Stimulated activated CD4-positive, alpha-beta T cell treated with anti-CD3 and anti-CD28 coated beads, Interleukin-1b, Interleukin-23, amount 100 ng/mL, for 1 hour (primary cell): ENCODE measurements around the gene LRP10.
"Not testable (repeated sequence)": the region's sequence is repeated elsewhere in the genome, so short reads cannot be mapped to it uniquely, and the experiment has no call there.

Experiments used
- DNase-seq, 2 donors: peaks; one replicate each; pipeline ENCODE4 v3.0.0-alpha.2; 2020; ENCODE audit warnings: low read depth in 2 of 2

Gene LRP10

GRCh38 chr14:22843123-22843925 is 28.2 kb upstream of the LRP10 start:
- no peak for DNase-seq

- no peak for DNase-seq
These were observed 27.1 kb upstream of the LRP10 start for GRCh38 chr14:22844221-22845102.

- no peak for DNase-seq
These were observed 26.5 kb upstream of the LRP10 start for GRCh38 chr14:22845103-22845394.

GRCh38 chr14:22845821-22846625 is 25.5 kb upstream of the LRP10 start:
- no peak for DNase-seq

- no peak for DNase-seq
These were observed 24.7 kb upstream of the LRP10 start for GRCh38 chr14:22846811-22847307.

- DNase-seq: no peak
These were observed 23.7 kb upstream of the LRP10 start for GRCh38 chr14:22847661-22848341.

GRCh38 chr14:22848351-22849164 is 23.0 kb upstream of the LRP10 start:
- no peak for DNase-seq

GRCh38 chr14:22849212-22849819 is 22.2 kb upstream of the LRP10 start:
- no peak for DNase-seq

- DNase-seq: no peak
These were observed 20.4 kb upstream of the LRP10 start for GRCh38 chr14:22850944-22851764.

- DNase-seq: not testable (repeated sequence)
These were observed 19.4 kb upstream of the LRP10 start for GRCh38 chr14:22852178-22852577.

- DNase-seq: no peak
These were observed 19.0 kb upstream of the LRP10 start for GRCh38 chr14:22852599-22852939.

GRCh38 chr14:22852940-22853767 is 18.4 kb upstream of the LRP10 start:
- DNase-seq: peak; percentile 79 to 97

GRCh38 chr14:22854296-22854695 is 17.2 kb upstream of the LRP10 start:
- not testable (repeated sequence) for DNase-seq

- DNase-seq: no peak
These were observed 16.4 kb upstream of the LRP10 start for GRCh38 chr14:22854963-22855724.

- no peak for DNase-seq
These were observed 15.1 kb upstream of the LRP10 start for GRCh38 chr14:22856428-22856827.

GRCh38 chr14:22860377-22860776 is 11.2 kb upstream of the LRP10 start:
- DNase-seq: not testable (repeated sequence)

- no peak for DNase-seq
These were observed 9.9 kb upstream of the LRP10 start for GRCh38 chr14:22861651-22862050.

GRCh38 chr14:22864979-22865378 is 6.6 kb upstream of the LRP10 start:
- no peak for DNase-seq
